ENCODE measurements around the gene CNOT8.

- TF ChIP-seq CTCF (IDR thresholded peaks at IDR 0.05) (no peak), ZFX (IDR thresholded peaks at IDR 0.05; ENCODE audit: borderline replicate concordance) (no peak)
Measured at GRCh38 chr5:154865466-154866184, 7.2 kb downstream of the CNOT8 start.

Measured in 22Rv1 (cell line).